Measurements from ENCODE around the gene ETS2. TPM values are rescaled to one million over a fixed set of nuclear protein-coding genes. Genes with fewer than 3 reads are reported as not detected.

Gene ETS2
- total and polyA plus RNA-seq, 2 donors (not counting 1 experiment from before 2014, with no cell fraction given) = 1.9 to 5.6 TPM

- intact Hi-C loops (cut with micrococcal nuclease) = no loop called here
- no peak overlapping the region for H3K9ac ChIP-seq (ENCODE audit: low read length)
- H3K27ac ChIP-seq (ENCODE audit: low read length in 2 of 2) = no peak overlapping the region
- Mint-ChIP-seq H3K9me3 (ENCODE audit: insufficient read depth) (no peaks in the 10 kb centered on the region), H3K4me1 (peaks cover 14% of the 10 kb centered on the region), H3K27me3 (peaks cover 55% of the 10 kb centered on the region), H3K27ac (no peak overlapping the region), H3K4me3 (no peak overlapping the region)
- no peak overlapping the region for H3K4me3 ChIP-seq (ENCODE audit: control extremely low read depth in 1 of 5, extremely low read depth in 1 of 5, insufficient read depth in 1 of 5, low read depth in 2 of 5, low read length in 4 of 5)
- peaks cover 15 to 17% of the 10 kb centered on the region in 2 donors for H3K4me1 ChIP-seq (ENCODE audit: control insufficient read depth in 2 of 2, insufficient read depth in 2 of 2, low read length in 2 of 2)
- peaks cover 0 to 3% (median 0%) of the 10 kb centered on the region in 3 donors for H3K9me3 ChIP-seq (ENCODE audit: control extremely low read depth in 1 of 3, control insufficient read depth in 2 of 3, insufficient read depth in 1 of 3, low read length in 2 of 3)
- H4K20me1 ChIP-seq (ENCODE audit: control insufficient read depth, insufficient read depth, low read length, poor library complexity, severe bottlenecking) = no peaks in the 10 kb centered on the region
- DNase-seq = no peak
- CTCF ChIA-PET = interaction anchor here (0.5 to 1.1 kb wide), 2 partner anchors 66 to 332 kb away, joined by 3 to 4 read pairs; no protein-coding TSS in a partner anchor
- H3K4me2 ChIP-seq (replicated peaks; ENCODE audit: low read depth, low read length, poor library complexity, severe bottlenecking) = no peak overlapping the region
- no peak overlapping the region for H2AFZ ChIP-seq (ENCODE audit: insufficient read depth, low read depth, low read length, poor library complexity, severe bottlenecking)
- ATAC-seq (ENCODE audit: low read depth) = no peak
- POLR2A ChIA-PET = no interaction called here
- H3K79me2 ChIP-seq (ENCODE audit: control insufficient read depth, insufficient read depth, low read length) = no peaks in the 10 kb centered on the region
- TF ChIP-seq EZH2 (IDR thresholded peaks at IDR 0.05; ENCODE audit: borderline replicate concordance, insufficient read depth, low read depth, low read length, poor library complexity, severe bottlenecking) (no peak), CTCF (IDR thresholded peaks at IDR 0.05) (no peak)
- H3K36me3 ChIP-seq (replicated peaks in 1 of 2; ENCODE audit: control extremely low read depth in 1 of 2, control insufficient read depth in 1 of 2, extremely low read depth in 1 of 2, insufficient read depth in 2 of 2, low read length in 1 of 2) = no peaks in the 10 kb centered on the region
- H3K27me3 ChIP-seq (replicated peaks in 1 of 4; ENCODE audit: control extremely low read depth in 1 of 4, control insufficient read depth in 3 of 4, insufficient read depth in 4 of 4, low read length in 3 of 4) = peaks cover 0 to 23% (median 8%) of the 10 kb centered on the region in 4 experiments
- WGBS (ENCODE audit: insufficient coverage) = 91% methylated on average over 7 of the region's 16 CpGs
Observed at GRCh38 chr21:38802050-38803026, 3.4 kb upstream of the ETS2 start.
